SK-N-SH (cell line): ENCODE measurements around the gene MAPKAP1.

Experiments
- CHD2 ChIP-seq: fragments of 150-350 bp; IDR thresholded peaks from 2 replicates; pipeline ENCODE4 v1.6.1; 2018; ENCODE audit warnings: low read length; ENCODE audit not compliant: partially characterized antibody
- ELF1 ChIP-seq: IDR thresholded peaks from 2 replicates; pipeline ENCODE4 v1.4.0; 2012
- MEF2A ChIP-seq: IDR thresholded peaks from 2 replicates; pipeline ENCODE4 v1.4.0; 2012; ENCODE audit warnings: low read depth, borderline replicate concordance

DNA sequence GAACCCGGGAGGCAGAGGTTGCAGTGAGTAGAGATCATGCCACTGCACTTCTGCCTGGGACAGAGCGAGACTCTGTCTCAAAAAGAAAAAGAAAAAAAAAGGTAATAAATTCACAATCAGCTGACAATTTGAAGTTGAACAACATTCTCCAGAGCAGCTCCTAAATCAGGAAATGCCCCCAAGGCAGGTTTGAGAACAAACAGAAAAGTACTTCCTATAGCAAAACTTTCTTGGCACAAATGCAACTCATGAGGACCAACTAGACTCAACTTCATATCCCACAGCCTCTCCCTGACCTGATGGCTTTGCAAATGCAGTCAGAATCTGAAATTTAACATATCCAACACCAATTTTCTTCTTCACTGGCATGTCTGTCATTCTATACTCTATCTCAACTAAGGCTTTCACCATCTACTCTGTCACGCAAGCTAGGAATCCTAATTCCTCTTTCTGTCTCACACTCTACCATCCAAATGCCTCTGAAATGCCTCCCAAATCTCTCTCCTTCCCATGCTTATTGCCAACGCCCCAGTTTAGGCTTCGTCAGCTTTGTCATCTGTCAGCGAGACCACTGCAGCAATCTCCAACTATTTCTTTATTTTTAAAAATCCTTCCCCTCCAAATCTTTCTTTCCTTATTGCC, 113.3 kb downstream of the MAPKAP1 start:
- TF ChIP-seq MEF2A (no peak), CHD2 (no peak), ELF1 (no peak)
